ENCODE measurements around the gene BST2.

- TF ChIP-seq CTCF (IDR thresholded peaks at IDR 0.05; ENCODE audit: insufficient read depth, low read length, poor library complexity, severe bottlenecking) (peak; percentile 39), EZH2phosphoT487 (conservative IDR thresholded peaks at IDR 0.05; ENCODE audit: low read length) (no peak)
Measured at GRCh38 chr19:17394891-17395415, 10.5 kb downstream of the BST2 start.
